Renal cortex interstitium (tissue), 15 donors: ENCODE data around the gene FGD4. TPM values are rescaled to one million over a fixed set of nuclear protein-coding genes. Genes with fewer than 3 reads are reported as not detected.
A peak's percentile ranks its signal among the peaks of the same experiment; 100 is the strongest.

Source experiments
- DNase-seq, 11 donors: peaks; one replicate each; pipeline ENCODE4 v3.0.0-alpha.2; 2013; ENCODE audit warnings: low read depth in 9 of 11, low spot score in 4 of 11; ENCODE audit errors: extremely low read depth in 1 of 11
- long read RNA-seq, 16 experiments: transcript quantifications; one replicate each; lab custom pipeline, GENCODE V29; 2026
- polyA plus RNA-seq, 3 donors: library from polyadenylated mRNA; unstranded; fragments of 120-200 nt; gene quantifications; one replicate each; pipeline ENCODE4 v1.2.1, GENCODE V29; 2013; ENCODE audit not compliant: insufficient read length in 3 of 3

FGD4 gene
- 10 to 100 TPM; 14.5 to 19.0 (median 15.5) TPM for polyA plus RNA-seq
- long read RNA-seq, donor 1, partial matches to known transcripts = 0 of 1 reads
- long read RNA-seq, donor 1, other reads (novel, unspliced or antisense) = 0 of 1 reads
- long read RNA-seq, donor 2, partial matches to known transcripts = 0 of 2 reads
- long read RNA-seq, donor 2, other reads (novel, unspliced or antisense) = 0 of 2 reads
- long read RNA-seq, donor 3, partial matches to known transcripts = 0 of 1 reads
- long read RNA-seq, donor 3, other reads (novel, unspliced or antisense) = 0 of 1 reads
- long read RNA-seq, donor 4, partial matches to known transcripts = 0 of 1 reads
- long read RNA-seq, donor 4, other reads (novel, unspliced or antisense) = 0 of 1 reads
- long read RNA-seq, donor 5 = 0 reads
- long read RNA-seq, donor 6 = 0 reads
- long read RNA-seq, donor 7, partial matches to known transcripts = 0 of 1 reads
- long read RNA-seq, donor 7, other reads (novel, unspliced or antisense) = 0 of 1 reads
- long read RNA-seq, donor 8, partial matches to known transcripts = 0 of 1 reads
- long read RNA-seq, donor 8, other reads (novel, unspliced or antisense) = 0 of 1 reads
- long read RNA-seq, donor 9 = 0 reads
- long read RNA-seq, donor 10, partial matches to known transcripts = 0 of 2 reads
- long read RNA-seq, donor 10, other reads (novel, unspliced or antisense) = 0 of 2 reads
- long read RNA-seq, donor 11 = 0 reads
- long read RNA-seq, donor 12 = 0 reads
- long read RNA-seq, donor 13 = 0 reads
- long read RNA-seq, donor 14 = 0 reads
- long read RNA-seq, donor 15, partial matches to known transcripts = 0 of 1 reads
- long read RNA-seq, donor 15, other reads (novel, unspliced or antisense) = 0 of 1 reads
- long read RNA-seq, donor 16, full-length matches to known transcripts = 2 of 2 reads
- long read RNA-seq, donor 16, partial matches to known transcripts = 0 of 2 reads
- long read RNA-seq, donor 16, other reads (novel, unspliced or antisense) = 0 of 2 reads

GRCh38 chr12:32399370-32400113, at the start of gene FGD4:
TSS of gene FGD4 (plus strand) at chr12:32399558.
- DNase-seq = peak in 10 of 11 donors; percentile 39 to 83 (median 68)

GRCh38 chr12:32353540-32353939, 45.8 kb upstream of the FGD4 start:
- DNase-seq = no peak

- no peak for DNase-seq
Observed at GRCh38 chr12:32357601-32358249, 41.6 kb upstream of the FGD4 start.

- no peak for DNase-seq
Observed at GRCh38 chr12:32360956-32361355, 38.4 kb upstream of the FGD4 start.

GRCh38 chr12:32362892-32363291, 36.5 kb upstream of the FGD4 start:
- no peak for DNase-seq

GRCh38 chr12:32365473-32366064, 33.8 kb upstream of the FGD4 start:
- DNase-seq = peak; percentile 26 to 69 (median 49)

- peak in 3 of 11 donors; percentile 10 to 51 (median 18) for DNase-seq
Observed at GRCh38 chr12:32366714-32367113, 32.6 kb upstream of the FGD4 start.

- no peak for DNase-seq
Observed at GRCh38 chr12:32367381-32367780, 32.0 kb upstream of the FGD4 start.

- no peak for DNase-seq
Observed at GRCh38 chr12:32369202-32369601, 30.2 kb upstream of the FGD4 start.

- no peak for DNase-seq
Observed at GRCh38 chr12:32377344-32378055, 21.9 kb upstream of the FGD4 start.

GRCh38 chr12:32379213-32379612, 20.1 kb upstream of the FGD4 start:
- DNase-seq = no peak

- DNase-seq = no peak
Observed at GRCh38 chr12:32379667-32380066, 19.7 kb upstream of the FGD4 start.

- DNase-seq = no peak
Observed at GRCh38 chr12:32382226-32382625, 17.1 kb upstream of the FGD4 start.

- DNase-seq = peak in 3 of 11 donors; percentile 27 to 35 (median 28)
Observed at GRCh38 chr12:32390572-32391219, 8.7 kb upstream of the FGD4 start.

- DNase-seq = no peak
Observed at GRCh38 chr12:32395026-32395425, 4.3 kb upstream of the FGD4 start.

- DNase-seq = peak in 1 of 11 donors; percentile 28
Observed at GRCh38 chr12:32397696-32398095, 1.7 kb upstream of the FGD4 start.

GRCh38 chr12:32398181-32398580, 1.2 kb upstream of the FGD4 start:
- DNase-seq = no peak
